Measurements from ENCODE around the gene PRKN.

The PRKN gene

GRCh38 chr6:161658211-161658610, 1069.4 kb downstream of the PRKN start:
- no peak overlapping the region for H3K4ac ChIP-seq (ENCODE audit: low read depth in 1 of 2, low read length in 2 of 2)
- H4K91ac ChIP-seq (ENCODE audit: low read length), result no peak overlapping the region
- no peaks in the 10 kb centered on the region for H3K79me1 ChIP-seq (replicated peaks; ENCODE audit: low read length, poor library complexity, severe bottlenecking)
- H3K27me3 ChIP-seq (ENCODE audit: control insufficient read depth in 1 of 2, insufficient read depth in 1 of 2, low read length in 2 of 2), result no peaks in the 10 kb centered on the region
- no peak for DNase-seq
- no peak overlapping the region for H3K4me3 ChIP-seq (ENCODE audit: insufficient read depth in 1 of 2, low read depth in 1 of 2, low read length in 2 of 2)
- no peak overlapping the region for H3K14ac ChIP-seq (ENCODE audit: low read length in 2 of 2)
- no peak overlapping the region for H4K8ac ChIP-seq (ENCODE audit: low read length)
- no peak overlapping the region for H3K9ac ChIP-seq (ENCODE audit: low read length)
- no peak overlapping the region for H3K18ac ChIP-seq (ENCODE audit: low read depth in 1 of 2, low read length in 2 of 2)
- no peak overlapping the region for H3K4me2 ChIP-seq (ENCODE audit: low read length, poor library complexity, severe bottlenecking)
- no peak overlapping the region for H2BK15ac ChIP-seq (ENCODE audit: low read depth, poor library complexity, severe bottlenecking)
- H2BK12ac ChIP-seq (ENCODE audit: low read length in 2 of 2), result no peak overlapping the region
- no peak overlapping the region for H2AFZ ChIP-seq (ENCODE audit: low read depth, low read length)
- H3K9me3 ChIP-seq (ENCODE audit: control insufficient read depth, low read length), result peaks cover 3% of the 10 kb centered on the region
- H2BK120ac ChIP-seq (ENCODE audit: low read depth, low read length), result no peak overlapping the region
- H2BK5ac ChIP-seq (ENCODE audit: low read depth, low read length, poor library complexity, severe bottlenecking), result no peak overlapping the region
- H3K36me3 ChIP-seq (ENCODE audit: control insufficient read depth in 1 of 2, insufficient read depth in 2 of 2, low read depth in 1 of 2, low read length in 2 of 2), result no peaks in the 10 kb centered on the region
- H3K23ac ChIP-seq (ENCODE audit: low read length in 2 of 2), result no peak overlapping the region
- H2AK5ac ChIP-seq (ENCODE audit: low read length, severe bottlenecking), result no peak overlapping the region
- H3K4me1 ChIP-seq (ENCODE audit: control insufficient read depth, insufficient read depth, low read depth, low read length), result peaks cover 13% of the 10 kb centered on the region
- 92% methylated on average over 3 of the region's 4 CpGs for WGBS
- H3K27ac ChIP-seq (ENCODE audit: low read length, poor library complexity, severe bottlenecking), result no peak overlapping the region

- no peak overlapping the region for H3K14ac ChIP-seq (ENCODE audit: low read length in 2 of 2)
- no peaks in the 10 kb centered on the region for H3K36me3 ChIP-seq (ENCODE audit: control insufficient read depth in 1 of 2, insufficient read depth in 2 of 2, low read depth in 1 of 2, low read length in 2 of 2)
- H2BK5ac ChIP-seq (ENCODE audit: low read depth, low read length, poor library complexity, severe bottlenecking), result no peak overlapping the region
- DNase-seq, result no peak
- no peaks in the 10 kb centered on the region for H3K79me1 ChIP-seq (replicated peaks; ENCODE audit: low read length, poor library complexity, severe bottlenecking)
- no peaks in the 10 kb centered on the region for H3K9me3 ChIP-seq (ENCODE audit: control insufficient read depth, low read length)
- H3K4me2 ChIP-seq (ENCODE audit: low read length, poor library complexity, severe bottlenecking), result no peak overlapping the region
- H3K9ac ChIP-seq (ENCODE audit: low read length), result no peak overlapping the region
- H4K8ac ChIP-seq (ENCODE audit: low read length), result no peak overlapping the region
- no peak overlapping the region for H2AK5ac ChIP-seq (ENCODE audit: low read length, severe bottlenecking)
- H3K18ac ChIP-seq (ENCODE audit: low read depth in 1 of 2, low read length in 2 of 2), result no peak overlapping the region
- no peak overlapping the region for H3K27ac ChIP-seq (ENCODE audit: low read length, poor library complexity, severe bottlenecking)
- no peak overlapping the region for H3K4me3 ChIP-seq (ENCODE audit: insufficient read depth in 1 of 2, low read depth in 1 of 2, low read length in 2 of 2)
- no peak overlapping the region for H2AFZ ChIP-seq (ENCODE audit: low read depth, low read length)
- 82% methylated on average over 6 of the region's 6 CpGs for WGBS
- H4K91ac ChIP-seq (ENCODE audit: low read length), result no peak overlapping the region
- H2BK15ac ChIP-seq (ENCODE audit: low read depth, poor library complexity, severe bottlenecking), result no peak overlapping the region
- no peaks in the 10 kb centered on the region for H3K27me3 ChIP-seq (ENCODE audit: control insufficient read depth in 1 of 2, insufficient read depth in 1 of 2, low read length in 2 of 2)
- peaks cover 11% of the 10 kb centered on the region for H3K4me1 ChIP-seq (ENCODE audit: control insufficient read depth, insufficient read depth, low read depth, low read length)
- no peak overlapping the region for H3K23ac ChIP-seq (ENCODE audit: low read length in 2 of 2)
- H3K4ac ChIP-seq (ENCODE audit: low read depth in 1 of 2, low read length in 2 of 2), result no peak overlapping the region
- H2BK120ac ChIP-seq (ENCODE audit: low read depth, low read length), result no peak overlapping the region
- H2BK12ac ChIP-seq (ENCODE audit: low read length in 2 of 2), result no peak overlapping the region
Observed at GRCh38 chr6:161654209-161654608, 1073.4 kb downstream of the PRKN start.

- Histone ChIP-seq H3K18ac (ENCODE audit: low read depth in 1 of 2, low read length in 2 of 2) (no peak overlapping the region), H3K4me1 (ENCODE audit: control insufficient read depth, insufficient read depth, low read depth, low read length) (peaks cover 3% of the 10 kb centered on the region), H3K27ac (ENCODE audit: low read length, poor library complexity, severe bottlenecking) (no peak overlapping the region), H3K27me3 (ENCODE audit: control insufficient read depth in 1 of 2, insufficient read depth in 1 of 2, low read length in 2 of 2) (no peaks in the 10 kb centered on the region), H4K91ac (ENCODE audit: low read length) (no peak overlapping the region), H3K36me3 (ENCODE audit: control insufficient read depth in 1 of 2, insufficient read depth in 2 of 2, low read depth in 1 of 2, low read length in 2 of 2) (no peaks in the 10 kb centered on the region), H3K4ac (ENCODE audit: low read depth in 1 of 2, low read length in 2 of 2) (no peak overlapping the region), H3K4me2 (ENCODE audit: low read length, poor library complexity, severe bottlenecking) (no peak overlapping the region), H2BK5ac (ENCODE audit: low read depth, low read length, poor library complexity, severe bottlenecking) (no peak overlapping the region), H2AK5ac (ENCODE audit: low read length, severe bottlenecking) (no peak overlapping the region), H4K8ac (ENCODE audit: low read length) (no peak overlapping the region), H3K79me1 (replicated peaks; ENCODE audit: low read length, poor library complexity, severe bottlenecking) (no peaks in the 10 kb centered on the region), H2BK12ac (ENCODE audit: low read length in 2 of 2) (no peak overlapping the region), H2BK15ac (ENCODE audit: low read depth, poor library complexity, severe bottlenecking) (no peak overlapping the region), H3K9ac (ENCODE audit: low read length) (no peak overlapping the region), H2BK120ac (ENCODE audit: low read depth, low read length) (no peak overlapping the region), H3K9me3 (ENCODE audit: control insufficient read depth, low read length) (no peaks in the 10 kb centered on the region), H3K14ac (ENCODE audit: low read length in 2 of 2) (no peak overlapping the region), H2AFZ (ENCODE audit: low read depth, low read length) (no peak overlapping the region), H3K4me3 (ENCODE audit: insufficient read depth in 1 of 2, low read depth in 1 of 2, low read length in 2 of 2) (no peak overlapping the region), H3K23ac (ENCODE audit: low read length in 2 of 2) (no peak overlapping the region)
- no peak for DNase-seq
- 64% methylated on average over 1 of the region's 1 CpG for WGBS
Observed at GRCh38 chr6:161651949-161652348, 1075.6 kb downstream of the PRKN start.

- Histone ChIP-seq H3K9me3 (ENCODE audit: control insufficient read depth, low read length) (no peaks in the 10 kb centered on the region), H3K27ac (ENCODE audit: low read length, poor library complexity, severe bottlenecking) (no peak overlapping the region), H2AK5ac (ENCODE audit: low read length, severe bottlenecking) (no peak overlapping the region), H3K4ac (ENCODE audit: low read depth in 1 of 2, low read length in 2 of 2) (no peak overlapping the region), H3K23ac (ENCODE audit: low read length in 2 of 2) (no peak overlapping the region), H2AFZ (ENCODE audit: low read depth, low read length) (no peak overlapping the region), H2BK5ac (ENCODE audit: low read depth, low read length, poor library complexity, severe bottlenecking) (no peak overlapping the region), H2BK12ac (ENCODE audit: low read length in 2 of 2) (no peak overlapping the region), H3K18ac (ENCODE audit: low read depth in 1 of 2, low read length in 2 of 2) (no peak overlapping the region), H3K79me1 (replicated peaks; ENCODE audit: low read length, poor library complexity, severe bottlenecking) (no peaks in the 10 kb centered on the region), H3K14ac (ENCODE audit: low read length in 2 of 2) (no peak overlapping the region), H3K36me3 (ENCODE audit: control insufficient read depth in 1 of 2, insufficient read depth in 2 of 2, low read depth in 1 of 2, low read length in 2 of 2) (no peaks in the 10 kb centered on the region), H4K8ac (ENCODE audit: low read length) (no peak overlapping the region), H3K27me3 (ENCODE audit: control insufficient read depth in 1 of 2, insufficient read depth in 1 of 2, low read length in 2 of 2) (no peaks in the 10 kb centered on the region), H3K4me2 (ENCODE audit: low read length, poor library complexity, severe bottlenecking) (no peak overlapping the region), H3K4me1 (ENCODE audit: control insufficient read depth, insufficient read depth, low read depth, low read length) (peaks cover under 1% of the 10 kb centered on the region), H2BK15ac (ENCODE audit: low read depth, poor library complexity, severe bottlenecking) (no peak overlapping the region), H3K4me3 (ENCODE audit: insufficient read depth in 1 of 2, low read depth in 1 of 2, low read length in 2 of 2) (no peak overlapping the region), H3K9ac (ENCODE audit: low read length) (no peak overlapping the region), H4K91ac (ENCODE audit: low read length) (no peak overlapping the region), H2BK120ac (ENCODE audit: low read depth, low read length) (no peak overlapping the region)
- WGBS, result 50% methylated on average over 4 of the region's 4 CpGs
- DNase-seq, result no peak
Observed at GRCh38 chr6:161649841-161650240, 1077.7 kb downstream of the PRKN start.
